Tibial nerve (tissue), 4 donors: Measurements from ENCODE around the gene CFAP161. TPM values are rescaled to one million over a fixed set of nuclear protein-coding genes. Genes with fewer than 3 reads are reported as not detected.

Experiments
- DNase-seq, 2 donors: peaks; one replicate each; pipeline ENCODE4 v3.0.0-alpha.2; 2019; ENCODE audit warnings: low spot score in 2 of 2
- H3K27ac ChIP-seq, 4 donors: fragments of 200-600 bp; sonication (generic) in 3 of 4; one replicate each; pipeline ENCODE4 v1.5.1; 2017 to 2019; ENCODE audit warnings: mild to moderate bottlenecking in 1 of 4
- H3K27me3 ChIP-seq, 2 donors: fragments of 200-600 bp; sonication (generic) in 1 of 2; one replicate each; pipeline versions ENCODE4 v1.5.1 to v1.6.0; 2017 to 2019
- H3K36me3 ChIP-seq, 3 donors: fragments of 200-600 bp; sonication (generic); one replicate each; pipeline ENCODE4 v1.5.1; 2018 to 2019
- H3K4me1 ChIP-seq, 4 donors: fragments of 200-600 bp; sonication (generic) in 3 of 4; one replicate each; pipeline ENCODE4 v1.5.1; 2017 to 2019
- H3K4me3 ChIP-seq, 4 donors: fragments of 200-600 bp; sonication (generic) in 3 of 4; one replicate each; pipeline ENCODE4 v1.5.1; 2017 to 2019; ENCODE audit warnings: mild to moderate bottlenecking in 1 of 4, moderate library complexity in 1 of 4
- H3K9me3 ChIP-seq, 4 donors: fragments of 200-600 bp; sonication (generic) in 3 of 4; one replicate each; pipeline ENCODE4 v1.5.1; 2017 to 2019
- EP300 ChIP-seq, 2 donors: sonication (generic); formaldehyde crosslinking; IDR thresholded peaks; one replicate each; pipeline ENCODE4 v1.6.1; 2017; ENCODE audit warnings: antibody characterized with exemption in 2 of 2, mild to moderate bottlenecking in 1 of 2
- POLR2A ChIP-seq, 2 donors: fragments of 450-650 bp; IDR thresholded peaks; one replicate each; pipeline ENCODE4 v1.6.1; 2017; ENCODE audit warnings: antibody characterized with exemption in 2 of 2, mild to moderate bottlenecking in 2 of 2, moderate library complexity in 2 of 2
- WGBS, 2 donors: methylation state at CpG; one replicate each; pipeline ENCODE4 v1.1.5; 2018; 5-methylcytosine and 5-hydroxymethylcytosine counted together
- total RNA-seq, 4 donors: library from RNA; depleted of rRNA; stranded (reverse); fragments of >200 nt; gene quantifications; one replicate each; pipeline ENCODE4 v1.1.0, GENCODE V29; 2016
- TF ChIP-seq, protein P1 (sequence below), 5 experiments: fragments of 200-600 bp in 3 of 5; fragments of 450-650 bp in 2 of 5; sonication (generic) in 3 of 5; IDR thresholded peaks; one replicate each; pipeline ENCODE4 v1.5.1; 2016 to 2019; ENCODE audit warnings: antibody characterized with exemption in 5 of 5, mild to moderate bottlenecking in 3 of 5, moderate library complexity in 2 of 5

Gene CFAP161
- total RNA-seq, 4 donors from 2014 or later, result 0.39 to 0.90 (median 0.63) TPM; not detected in 1

DNA sequence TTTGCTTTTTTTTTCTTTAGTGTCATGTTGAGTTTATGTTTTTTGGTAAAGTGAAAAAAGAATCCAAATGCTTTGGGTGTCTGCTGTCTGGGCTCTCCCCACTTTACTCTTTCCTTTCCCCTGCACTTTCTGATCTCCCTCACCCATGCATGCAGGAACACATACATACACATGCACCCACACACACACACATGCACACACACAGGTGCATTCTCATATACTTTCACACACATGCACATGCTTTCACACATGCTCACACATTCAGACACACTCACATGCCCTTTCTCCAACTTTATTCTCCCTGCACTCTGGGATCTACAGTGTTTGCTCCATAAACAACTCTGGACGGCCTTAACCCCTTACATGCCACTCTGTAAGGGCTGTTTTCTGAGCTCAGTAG is 46.4 kb upstream of the CFAP161 start:
- Histone ChIP-seq H3K36me3 (no peaks in the 10 kb centered on the region), H3K27ac (no peak overlapping the region), H3K9me3 (no peaks in the 10 kb centered on the region), H3K27me3 (no peaks in the 10 kb centered on the region), H3K4me1 (peaks cover 0 to 9% (median 4%) of the 10 kb centered on the region in 4 donors), H3K4me3 (no peak overlapping the region)
- TF ChIP-seq POLR2A (IDR thresholded peaks at IDR 0.05) (no peak), EP300 (IDR thresholded peaks at IDR 0.05) (no peak)
- TF ChIP-seq, protein P1, sequence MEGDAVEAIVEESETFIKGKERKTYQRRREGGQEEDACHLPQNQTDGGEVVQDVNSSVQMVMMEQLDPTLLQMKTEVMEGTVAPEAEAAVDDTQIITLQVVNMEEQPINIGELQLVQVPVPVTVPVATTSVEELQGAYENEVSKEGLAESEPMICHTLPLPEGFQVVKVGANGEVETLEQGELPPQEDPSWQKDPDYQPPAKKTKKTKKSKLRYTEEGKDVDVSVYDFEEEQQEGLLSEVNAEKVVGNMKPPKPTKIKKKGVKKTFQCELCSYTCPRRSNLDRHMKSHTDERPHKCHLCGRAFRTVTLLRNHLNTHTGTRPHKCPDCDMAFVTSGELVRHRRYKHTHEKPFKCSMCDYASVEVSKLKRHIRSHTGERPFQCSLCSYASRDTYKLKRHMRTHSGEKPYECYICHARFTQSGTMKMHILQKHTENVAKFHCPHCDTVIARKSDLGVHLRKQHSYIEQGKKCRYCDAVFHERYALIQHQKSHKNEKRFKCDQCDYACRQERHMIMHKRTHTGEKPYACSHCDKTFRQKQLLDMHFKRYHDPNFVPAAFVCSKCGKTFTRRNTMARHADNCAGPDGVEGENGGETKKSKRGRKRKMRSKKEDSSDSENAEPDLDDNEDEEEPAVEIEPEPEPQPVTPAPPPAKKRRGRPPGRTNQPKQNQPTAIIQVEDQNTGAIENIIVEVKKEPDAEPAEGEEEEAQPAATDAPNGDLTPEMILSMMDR (IDR thresholded peaks at IDR 0.05), result no peak
- no peak for DNase-seq
- WGBS, 2 donors, result 14 to 26% methylated on average over 1 of the region's 1 CpG

DNA sequence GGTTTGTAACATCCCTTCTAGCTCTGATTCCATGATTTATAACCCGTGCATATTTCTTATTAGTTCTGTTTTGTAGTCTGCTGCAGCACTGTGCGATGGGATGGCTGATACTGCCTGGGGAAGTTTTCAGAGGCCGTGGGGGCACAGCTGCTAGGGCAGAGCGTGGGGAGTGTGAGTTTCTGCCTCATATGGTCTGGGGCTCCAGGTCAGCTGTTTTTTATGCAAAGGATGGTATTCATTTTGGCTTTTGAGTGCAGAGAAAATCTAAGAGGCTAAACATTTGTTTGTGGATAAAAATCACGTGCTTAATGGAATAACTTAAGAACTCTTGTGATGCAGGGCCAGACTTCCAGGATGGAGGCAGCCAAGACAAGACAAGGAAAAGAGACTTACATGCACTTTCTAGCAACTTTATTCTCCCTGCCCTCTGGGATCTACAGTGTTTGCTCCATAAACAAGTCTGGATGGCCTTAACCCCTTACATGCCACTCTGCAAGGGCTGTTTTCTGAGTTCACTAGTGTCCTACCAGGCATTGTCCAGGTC is 45.5 kb upstream of the CFAP161 start:
- Histone ChIP-seq H3K4me1 (peaks cover 0 to 14% (median 7%) of the 10 kb centered on the region in 4 donors), H3K27ac (no peak overlapping the region), H3K4me3 (no peak overlapping the region), H3K36me3 (no peaks in the 10 kb centered on the region), H3K27me3 (no peaks in the 10 kb centered on the region), H3K9me3 (no peaks in the 10 kb centered on the region)
- no peak for DNase-seq
- 42 to 46% methylated on average over 5 of the region's 5 CpGs for WGBS, 2 donors
- TF ChIP-seq POLR2A (IDR thresholded peaks at IDR 0.05), result no peak
- TF ChIP-seq EP300 (IDR thresholded peaks at IDR 0.05), result no peak
- TF ChIP-seq, protein P1 (IDR thresholded peaks at IDR 0.05), result no peak

DNA sequence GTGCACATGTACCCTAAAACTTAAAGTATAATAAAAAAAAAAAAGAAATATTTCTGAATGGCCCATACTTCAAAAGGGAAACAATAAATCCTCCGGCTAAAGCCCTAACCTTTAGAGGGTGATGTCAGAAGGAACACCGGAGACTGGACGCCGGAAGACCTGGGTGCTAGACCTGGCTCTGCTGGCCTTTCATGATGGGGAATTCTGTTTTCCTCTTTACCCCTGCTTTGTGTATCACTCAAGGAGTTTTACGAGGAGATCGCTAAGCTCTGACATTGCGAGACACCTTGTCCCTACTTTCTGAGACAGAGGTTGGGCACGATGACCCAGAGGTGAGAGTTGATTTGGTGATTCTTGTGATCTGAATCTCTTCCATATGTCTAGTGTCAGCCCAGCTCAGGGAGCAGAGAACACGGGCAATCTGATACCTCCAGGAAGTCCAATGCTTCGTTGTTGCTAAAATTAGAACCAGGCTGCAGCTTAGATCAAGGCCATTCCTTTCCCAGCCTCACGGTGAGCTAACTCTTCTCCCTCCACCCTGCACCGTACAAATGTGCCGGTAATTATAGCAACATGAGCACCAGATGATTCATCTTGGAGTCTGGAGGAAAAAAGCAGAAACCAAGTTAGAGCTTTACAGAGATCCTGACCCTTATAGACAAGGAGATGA is 42.0 kb upstream of the CFAP161 start:
- WGBS, 2 donors, result 41 to 49% methylated on average over 13 of the region's 13 CpGs

DNA sequence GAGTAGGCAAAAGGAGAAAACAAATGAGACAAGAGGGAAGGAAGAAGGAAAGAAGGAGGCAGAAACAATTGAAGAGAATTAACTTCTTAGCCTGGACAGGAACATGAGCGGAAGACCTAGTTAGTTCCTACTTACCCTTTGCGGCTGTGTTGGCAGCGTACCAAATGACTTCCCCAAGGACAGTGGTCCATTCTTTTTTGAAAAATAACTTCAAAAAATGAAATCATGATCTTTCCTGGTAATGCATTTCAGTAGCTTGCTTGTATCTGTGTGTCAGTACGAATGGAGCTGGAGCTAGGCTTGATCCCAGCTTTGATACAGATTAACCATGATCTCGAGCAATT is 41.5 kb upstream of the CFAP161 start:
- Histone ChIP-seq H3K27me3 (no peaks in the 10 kb centered on the region), H3K4me1 (peaks cover 0 to 14% (median 7%) of the 10 kb centered on the region in 4 donors), H3K9me3 (no peaks in the 10 kb centered on the region), H3K36me3 (no peaks in the 10 kb centered on the region), H3K4me3 (no peak overlapping the region), H3K27ac (peak overlapping the region in 2 of 4 donors; percentile 48 to 60)
- WGBS, 2 donors, result 6 to 16% methylated on average over 5 of the region's 5 CpGs
- TF ChIP-seq, protein P1 (IDR thresholded peaks at IDR 0.05), result no peak
- TF ChIP-seq POLR2A (IDR thresholded peaks at IDR 0.05) (no peak), EP300 (IDR thresholded peaks at IDR 0.05) (no peak)
- peak in 1 of 2 donors; percentile 28 for DNase-seq

More for the DNA sequence above, 42.0 kb upstream of the CFAP161 start:
- H3K4me1 ChIP-seq, result peaks cover 0 to 14% (median 7%) of the 10 kb centered on the region in 4 donors
- H3K36me3 ChIP-seq, result no peaks in the 10 kb centered on the region
- H3K9me3 ChIP-seq, result no peaks in the 10 kb centered on the region
- H3K4me3 ChIP-seq, result no peak overlapping the region
- TF ChIP-seq POLR2A (IDR thresholded peaks at IDR 0.05) (no peak), EP300 (IDR thresholded peaks at IDR 0.05) (peak in 1 of 2 donors; percentile 47)
- TF ChIP-seq, protein P1 (IDR thresholded peaks at IDR 0.05), result no peak
- peak overlapping the region in 2 of 4 donors; percentile 48 to 60 for H3K27ac ChIP-seq
- no peak for DNase-seq
- no peaks in the 10 kb centered on the region for H3K27me3 ChIP-seq

DNA sequence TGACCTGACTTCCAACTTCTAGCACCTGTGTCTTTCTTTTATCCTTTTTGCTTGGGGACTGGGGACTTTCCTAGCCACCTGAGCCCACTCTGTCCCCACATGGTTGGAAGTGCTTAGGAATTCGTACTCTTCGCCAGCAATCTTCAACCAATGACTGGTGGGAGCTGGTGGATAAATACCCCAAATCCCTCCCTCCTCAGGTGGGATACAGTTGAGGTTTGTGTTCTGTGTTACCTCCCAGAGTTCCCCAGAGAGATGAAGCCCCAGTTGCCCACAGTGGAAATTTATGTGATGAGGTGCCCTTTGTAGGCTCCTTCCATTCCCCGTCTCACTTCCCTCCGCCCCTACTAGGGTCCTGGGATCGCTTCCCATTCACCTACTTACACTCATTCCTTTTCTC is 40.1 kb upstream of the CFAP161 start:
- Histone ChIP-seq H3K36me3 (no peaks in the 10 kb centered on the region), H3K4me1 (peaks cover 0 to 14% (median 7%) of the 10 kb centered on the region in 4 donors), H3K9me3 (no peaks in the 10 kb centered on the region), H3K27ac (no peak overlapping the region), H3K4me3 (no peak overlapping the region), H3K27me3 (peaks cover 0 to 3% of the 10 kb centered on the region in 2 donors)
- 96 to 97% methylated on average over 5 of the region's 5 CpGs for WGBS, 2 donors
- TF ChIP-seq, protein P1 (IDR thresholded peaks at IDR 0.05), result no peak
- no peak for TF ChIP-seq EP300 (IDR thresholded peaks at IDR 0.05)
- TF ChIP-seq POLR2A (IDR thresholded peaks at IDR 0.05), result no peak
- DNase-seq, result no peak
